Neuron (in vitro differentiated cells): ENCODE results near the gene ENTPD8.
"Not testable (repeated sequence)": the region's sequence is repeated elsewhere in the genome, so short reads cannot be mapped to it uniquely, and the experiment has no call there.

Source experiments
- H2AFZ ChIP-seq: one replicate; pipeline ENCODE4 v1.6.1; 2013; ENCODE audit warnings: low read depth, mild to moderate bottlenecking, inconsistent platforms, low read length, moderate library complexity
- H3K27me3 ChIP-seq: one replicate; pipeline ENCODE4 v1.6.1; 2013; ENCODE audit warnings: low read length; ENCODE audit not compliant: insufficient read depth
- H3K36me3 ChIP-seq: one replicate; pipeline ENCODE4 v1.6.1; 2013; ENCODE audit warnings: low read length; ENCODE audit not compliant: insufficient read depth
- H3K4me1 ChIP-seq: one replicate; pipeline ENCODE4 v1.6.1; 2013; ENCODE audit warnings: low read length; ENCODE audit not compliant: insufficient read depth
- H3K4me3 ChIP-seq: 2 replicates; pipeline ENCODE4 v1.5.1; 2013; ENCODE audit warnings: mild to moderate bottlenecking, low read length, moderate library complexity
- H3K9me3 ChIP-seq: one replicate; pipeline ENCODE4 v1.6.1; 2013; ENCODE audit warnings: low read length

The ENTPD8 gene

DNA sequence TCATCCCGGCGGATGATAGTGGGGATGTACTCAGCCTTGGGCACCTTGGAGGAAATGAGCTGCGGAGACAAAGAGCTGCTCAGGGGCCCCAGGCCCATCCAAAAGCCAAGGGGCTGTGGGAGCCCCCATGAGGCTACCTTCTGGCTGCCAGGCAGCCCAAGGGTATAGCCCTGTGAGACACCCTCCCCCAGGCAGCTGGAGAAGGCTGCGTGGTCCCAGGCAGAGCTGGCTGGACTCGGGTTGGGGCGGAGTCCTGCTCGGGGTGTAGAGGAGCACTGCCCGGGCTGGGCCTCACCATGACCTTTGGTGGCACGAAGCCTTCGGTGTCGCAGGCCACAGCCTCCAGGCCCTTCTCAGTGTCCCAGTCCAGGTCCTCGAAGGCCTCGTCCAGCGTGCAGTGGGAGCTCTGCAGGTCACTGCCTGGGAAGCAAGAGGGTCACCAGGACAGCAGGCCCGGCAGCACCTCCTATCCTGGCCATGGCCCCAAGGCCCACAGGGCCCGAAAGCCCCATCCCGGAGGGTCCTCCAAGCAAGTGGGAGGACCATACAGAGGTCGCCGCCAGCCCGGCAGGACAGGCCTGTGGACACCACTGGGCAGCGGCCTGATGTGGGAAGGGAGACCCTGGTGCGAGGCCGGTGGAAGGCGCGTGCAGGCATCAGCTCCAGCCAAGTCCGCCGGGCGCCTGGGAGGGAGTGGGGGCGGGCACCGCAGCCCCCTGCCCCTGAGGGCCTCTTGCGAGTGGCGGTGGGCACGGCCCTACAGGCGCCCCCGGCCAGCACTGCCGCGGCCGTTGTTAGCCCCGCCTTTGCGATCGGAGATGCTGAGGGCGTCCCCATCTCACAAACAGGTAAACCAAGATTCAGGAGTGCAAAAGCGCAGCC lies 11.8 kb upstream of the ENTPD8 start:
- H3K9me3 ChIP-seq: no peaks in the 10 kb centered on the region
- H3K36me3 ChIP-seq: peaks cover 56% of the 10 kb centered on the region
- peaks cover 4% of the 10 kb centered on the region for H3K4me1 ChIP-seq
- no peaks in the 10 kb centered on the region for H3K27me3 ChIP-seq
- H3K4me3 ChIP-seq: no peak overlapping the region
- no peak overlapping the region for H2AFZ ChIP-seq

GRCh38 chr9:137452006-137452760 lies 11.0 kb upstream of the ENTPD8 start:
- Histone ChIP-seq H3K4me3 (no peak overlapping the region), H3K4me1 (no peaks in the 10 kb centered on the region), H2AFZ (no peak overlapping the region), H3K36me3 (peaks cover 52% of the 10 kb centered on the region), H3K27me3 (no peaks in the 10 kb centered on the region), H3K9me3 (no peaks in the 10 kb centered on the region)

DNA sequence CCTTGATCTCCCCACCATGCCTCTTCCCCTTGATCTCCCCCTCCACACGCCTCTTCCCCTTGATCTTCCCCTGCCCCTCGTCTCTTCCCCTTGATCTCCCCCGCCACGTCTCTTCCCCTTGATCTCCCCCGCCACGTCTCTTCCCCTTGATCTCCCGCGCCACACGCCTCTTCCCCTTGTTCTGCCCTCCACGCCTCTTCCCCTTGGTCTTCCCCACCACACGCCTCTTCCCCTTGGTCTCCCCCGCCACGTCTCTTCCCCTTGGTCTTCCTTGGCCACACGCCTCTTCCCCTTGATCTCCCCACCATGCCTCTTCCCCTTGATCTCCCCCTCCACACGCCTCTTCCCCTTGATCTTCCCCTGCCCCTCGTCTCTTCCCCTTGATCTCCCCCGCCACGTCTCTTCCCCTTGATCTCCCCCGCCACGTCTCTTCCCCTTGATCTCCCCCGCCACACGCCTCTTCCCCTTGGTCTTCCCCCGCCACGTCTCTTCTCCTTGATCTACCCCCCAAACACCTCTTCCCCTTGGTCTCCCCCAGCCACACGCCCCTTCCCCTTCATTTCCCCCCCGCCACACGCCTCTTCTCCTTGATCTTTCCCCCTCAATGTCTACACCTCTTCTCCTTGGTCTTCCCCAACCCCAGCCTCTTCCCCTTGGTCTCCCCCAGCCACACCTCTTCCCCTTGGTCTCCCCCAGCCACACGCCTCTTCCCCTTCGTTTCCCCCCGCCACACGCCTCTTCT lies 10.3 kb upstream of the ENTPD8 start:
- H3K4me1 ChIP-seq, H2AFZ ChIP-seq, H3K27me3 ChIP-seq, H3K4me3 ChIP-seq, H3K9me3 ChIP-seq: not testable (repeated sequence)
- peaks cover 45% of the 10 kb centered on the region for H3K36me3 ChIP-seq

DNA sequence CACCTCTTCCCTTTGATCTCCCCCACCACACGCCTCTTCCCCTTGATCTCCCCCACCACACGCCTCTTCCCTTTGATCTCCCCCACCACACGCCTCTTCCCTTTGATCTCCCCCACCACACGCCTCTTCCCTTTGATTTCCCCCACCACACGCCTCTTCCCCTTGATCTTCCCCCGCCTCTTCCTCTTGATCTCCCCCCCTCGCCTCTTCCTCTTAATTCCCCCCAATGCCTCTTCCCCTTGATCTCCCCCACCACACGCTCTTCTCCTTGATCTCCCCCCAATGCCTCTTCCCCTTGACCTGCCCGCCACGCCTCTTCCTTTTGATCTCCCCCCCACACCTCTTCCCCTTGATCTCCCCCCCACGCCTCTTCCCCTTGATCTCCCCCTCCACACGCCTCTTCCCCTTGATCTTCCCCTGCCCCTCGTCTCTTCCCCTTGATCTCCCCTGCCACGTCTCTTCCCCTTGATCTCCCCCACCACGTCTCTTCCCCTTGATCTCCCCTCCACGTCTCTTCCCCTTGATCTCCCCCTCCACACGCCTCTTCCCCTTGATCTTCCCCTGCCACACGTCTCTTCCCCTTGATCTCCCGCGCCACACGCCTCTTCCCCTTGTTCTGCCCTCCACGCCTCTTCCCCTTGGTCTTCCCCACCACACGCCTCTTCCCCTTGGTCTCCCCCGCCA lies 9.5 kb upstream of the ENTPD8 start:
- not testable (repeated sequence) for H2AFZ ChIP-seq, H3K27me3 ChIP-seq, H3K9me3 ChIP-seq, H3K4me1 ChIP-seq, H3K4me3 ChIP-seq
- H3K36me3 ChIP-seq: peaks cover 38% of the 10 kb centered on the region

DNA sequence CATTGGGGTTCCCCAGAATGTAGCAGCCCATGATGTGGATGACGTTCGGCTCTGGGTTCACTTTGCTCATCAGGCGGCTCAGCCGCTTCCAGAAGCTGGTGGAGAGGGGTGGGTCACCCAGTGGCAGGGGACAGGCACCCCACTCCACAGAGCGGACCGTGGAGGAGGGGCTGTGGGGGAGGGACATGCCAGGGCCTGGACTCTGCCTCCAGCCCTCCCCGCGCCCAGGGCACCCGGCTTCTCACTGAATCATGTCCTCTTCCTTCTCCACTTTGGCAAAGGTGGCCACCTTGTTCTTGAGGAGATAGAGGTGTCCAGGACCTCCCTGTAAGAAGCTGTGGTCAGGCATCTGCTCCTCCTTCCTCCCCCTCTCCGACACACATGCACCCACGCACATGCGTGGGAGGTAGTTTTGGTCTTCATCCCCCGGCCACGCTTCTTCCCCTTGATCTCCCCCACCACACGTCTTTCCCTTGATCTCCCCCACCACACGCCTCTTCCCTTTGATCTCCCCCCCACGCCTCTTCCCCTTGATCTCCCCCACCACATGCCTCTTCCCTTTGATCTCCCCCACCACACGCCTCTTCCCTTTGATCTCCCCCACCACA lies 8.9 kb upstream of the ENTPD8 start:
- Histone ChIP-seq H3K4me3 (no peak overlapping the region), H2AFZ (no peak overlapping the region), H3K27me3 (no peaks in the 10 kb centered on the region), H3K9me3 (no peaks in the 10 kb centered on the region), H3K4me1 (peaks cover 2% of the 10 kb centered on the region), H3K36me3 (peaks cover 32% of the 10 kb centered on the region)

DNA sequence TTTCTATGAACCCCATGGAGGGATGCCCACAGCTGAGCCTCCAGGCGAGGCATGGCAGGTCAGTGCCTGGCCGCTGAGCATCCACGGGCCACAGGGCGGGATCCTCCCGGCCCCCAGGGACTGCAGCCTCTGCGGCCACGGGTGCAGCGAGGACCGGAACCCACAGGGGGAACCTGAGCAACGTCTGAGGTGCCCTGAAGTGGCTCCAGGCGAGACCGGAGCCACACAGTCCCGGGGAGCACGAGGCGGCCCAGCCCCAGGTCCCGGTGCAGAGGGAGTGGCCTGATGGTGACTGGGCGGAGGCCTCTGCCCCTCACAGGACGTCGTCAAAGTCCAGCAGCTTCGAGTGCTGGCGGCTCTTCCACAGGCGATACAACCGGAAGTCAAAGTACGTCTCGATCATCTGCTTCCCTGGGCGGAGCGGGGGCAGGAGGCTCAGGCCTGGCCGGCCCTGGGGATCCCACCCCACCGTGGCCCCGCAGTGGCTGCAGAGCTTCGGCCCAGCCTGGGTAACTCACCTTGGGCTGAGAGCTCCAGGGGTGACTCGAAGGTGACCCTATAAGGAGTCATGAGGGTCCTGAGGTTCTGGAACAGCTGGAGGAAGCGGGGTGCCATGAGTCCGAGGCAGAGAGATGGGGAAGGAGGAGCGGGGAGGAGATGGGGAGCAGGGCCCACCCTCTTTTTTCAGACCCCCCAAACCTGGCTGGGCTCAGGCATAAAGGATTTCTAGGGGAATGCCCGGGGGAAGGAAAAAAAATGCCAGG lies 8.1 kb upstream of the ENTPD8 start:
- Histone ChIP-seq H3K4me1 (peaks cover 2% of the 10 kb centered on the region), H2AFZ (no peak overlapping the region), H3K4me3 (no peak overlapping the region)

DNA sequence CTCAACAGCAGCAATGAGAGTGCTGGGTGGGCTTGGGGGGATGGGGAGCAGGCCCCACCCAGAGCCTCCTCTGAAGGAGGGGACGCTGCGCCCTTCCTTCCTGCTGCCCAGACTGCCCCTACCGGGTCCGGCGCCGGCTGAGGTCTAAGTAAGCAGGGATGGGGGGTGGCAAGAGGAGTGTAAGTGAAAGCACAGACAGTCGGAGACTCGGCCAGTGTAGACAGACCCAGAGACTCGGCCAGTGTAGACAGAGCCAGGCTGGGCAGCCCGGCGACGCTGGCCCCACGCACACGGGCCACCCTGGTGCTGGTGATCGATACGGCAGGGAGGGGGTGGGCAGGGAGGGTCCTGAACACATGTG lies 7.4 kb upstream of the ENTPD8 start:
- no peaks in the 10 kb centered on the region for H3K9me3 ChIP-seq
- peaks cover 25% of the 10 kb centered on the region for H3K36me3 ChIP-seq
- peaks cover 2% of the 10 kb centered on the region for H3K4me1 ChIP-seq
- H3K4me3 ChIP-seq: no peak overlapping the region
- H2AFZ ChIP-seq: no peak overlapping the region
- H3K27me3 ChIP-seq: no peaks in the 10 kb centered on the region

More for the DNA sequence above, 8.1 kb upstream of the ENTPD8 start:
- H3K27me3 ChIP-seq: no peaks in the 10 kb centered on the region
- no peaks in the 10 kb centered on the region for H3K9me3 ChIP-seq
- H3K36me3 ChIP-seq: peaks cover 25% of the 10 kb centered on the region

DNA sequence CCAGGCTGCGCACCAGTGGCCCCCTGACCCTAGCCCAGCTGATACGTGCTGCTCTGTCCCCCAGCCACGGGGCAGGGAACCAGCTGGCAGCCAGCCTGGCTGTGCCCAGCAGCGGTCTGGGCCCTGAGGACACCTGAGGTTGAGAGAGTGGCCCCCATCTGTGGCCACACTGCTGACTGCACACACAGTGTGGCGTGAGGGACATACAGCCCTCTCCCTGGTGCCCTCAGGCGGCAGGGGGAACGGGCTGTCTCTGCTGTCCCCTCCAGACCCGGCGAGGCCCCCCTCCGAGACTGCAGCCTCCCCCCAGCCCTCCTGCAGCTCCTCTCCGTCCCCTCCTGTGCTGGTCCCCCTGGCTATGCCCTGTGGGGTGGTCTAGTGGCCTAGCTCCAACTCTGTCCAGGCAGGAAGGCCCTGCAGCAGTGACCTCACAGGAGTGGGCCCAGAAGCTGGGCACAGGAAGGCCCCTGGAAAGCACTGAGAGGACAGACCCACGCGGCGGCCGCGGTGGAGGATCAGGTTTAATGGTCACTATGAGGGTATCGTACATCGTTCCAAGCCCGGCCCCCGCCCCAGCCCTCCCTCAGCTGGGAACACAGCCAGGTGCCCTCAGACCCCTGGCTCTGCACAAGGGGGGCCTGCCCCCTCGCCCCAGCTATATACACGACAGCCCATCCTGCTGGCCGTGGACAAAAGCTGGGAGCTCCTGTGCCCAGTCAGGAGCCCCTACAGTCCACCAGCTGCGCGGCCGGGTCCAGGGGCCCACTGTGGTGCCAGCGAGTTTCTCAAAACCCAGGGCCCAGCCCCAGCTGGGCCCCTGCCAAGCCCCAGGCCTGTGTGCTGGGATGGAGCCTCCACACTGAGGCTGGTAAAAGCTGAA lies 6.8 kb upstream of the ENTPD8 start:
- Histone ChIP-seq H3K9me3 (no peaks in the 10 kb centered on the region), H2AFZ (no peak overlapping the region), H3K27me3 (no peaks in the 10 kb centered on the region), H3K4me3 (no peak overlapping the region), H3K4me1 (peaks cover 2% of the 10 kb centered on the region), H3K36me3 (peaks cover 20% of the 10 kb centered on the region)

DNA sequence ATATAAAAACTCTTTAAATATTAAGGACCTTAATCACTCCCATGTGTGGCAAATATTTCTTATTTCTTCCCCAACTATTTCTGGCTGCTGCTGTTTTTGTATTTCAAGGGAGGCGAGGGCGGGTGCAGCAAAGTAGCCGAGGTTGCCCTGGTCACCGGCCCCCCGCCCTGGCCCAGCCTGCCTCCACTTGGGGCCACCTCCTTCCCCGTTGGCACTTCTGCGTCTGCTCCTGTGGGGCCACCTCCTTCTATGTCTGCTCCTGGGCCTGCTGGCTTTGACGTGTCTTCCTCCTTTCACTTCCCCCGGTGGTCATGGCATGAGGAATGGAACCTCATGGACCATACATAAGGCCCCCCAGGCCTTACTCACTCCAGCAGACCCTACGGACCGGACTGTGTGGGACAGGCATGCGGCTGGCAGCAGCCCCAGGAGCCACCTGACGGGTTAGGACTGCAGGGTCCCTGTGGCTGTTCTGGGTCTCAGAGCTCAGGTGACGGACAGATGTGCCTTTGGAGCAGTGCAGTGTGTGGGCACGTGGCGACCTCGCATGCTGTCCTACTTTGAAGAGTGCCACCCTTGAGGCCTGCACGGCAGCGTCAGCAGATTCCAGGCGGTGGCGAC lies 5.8 kb upstream of the ENTPD8 start:
- peaks cover 14% of the 10 kb centered on the region for H3K36me3 ChIP-seq
- no peaks in the 10 kb centered on the region for H3K27me3 ChIP-seq
- H2AFZ ChIP-seq: no peak overlapping the region
- H3K4me3 ChIP-seq: no peak overlapping the region
- no peaks in the 10 kb centered on the region for H3K9me3 ChIP-seq
- H3K4me1 ChIP-seq: peaks cover 4% of the 10 kb centered on the region

DNA sequence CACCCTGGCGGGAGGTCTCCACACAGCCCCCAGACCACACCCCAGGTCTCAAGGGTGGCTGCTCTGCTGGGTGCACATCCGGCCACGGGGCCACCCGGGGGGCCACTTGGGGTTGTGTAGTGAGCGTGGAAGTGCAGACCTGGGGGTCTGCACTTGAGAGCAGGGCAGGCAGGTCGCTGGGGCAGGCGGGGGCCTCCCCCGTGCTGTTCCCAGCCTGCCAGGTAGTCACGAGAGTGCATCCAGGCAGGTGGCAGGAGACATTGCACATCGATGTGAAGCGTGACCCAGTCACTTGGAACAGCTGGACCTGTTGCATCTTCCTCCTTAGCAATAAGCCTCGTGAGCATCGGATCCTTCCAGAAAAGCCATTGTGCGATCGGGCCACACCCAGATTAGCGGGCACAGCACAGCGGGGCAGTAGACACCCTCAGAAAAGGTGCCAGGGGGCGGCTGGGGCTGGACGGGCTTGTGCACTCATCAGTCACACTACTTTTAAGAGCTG lies 4.8 kb upstream of the ENTPD8 start:
- no peak overlapping the region for H3K4me3 ChIP-seq

DNA sequence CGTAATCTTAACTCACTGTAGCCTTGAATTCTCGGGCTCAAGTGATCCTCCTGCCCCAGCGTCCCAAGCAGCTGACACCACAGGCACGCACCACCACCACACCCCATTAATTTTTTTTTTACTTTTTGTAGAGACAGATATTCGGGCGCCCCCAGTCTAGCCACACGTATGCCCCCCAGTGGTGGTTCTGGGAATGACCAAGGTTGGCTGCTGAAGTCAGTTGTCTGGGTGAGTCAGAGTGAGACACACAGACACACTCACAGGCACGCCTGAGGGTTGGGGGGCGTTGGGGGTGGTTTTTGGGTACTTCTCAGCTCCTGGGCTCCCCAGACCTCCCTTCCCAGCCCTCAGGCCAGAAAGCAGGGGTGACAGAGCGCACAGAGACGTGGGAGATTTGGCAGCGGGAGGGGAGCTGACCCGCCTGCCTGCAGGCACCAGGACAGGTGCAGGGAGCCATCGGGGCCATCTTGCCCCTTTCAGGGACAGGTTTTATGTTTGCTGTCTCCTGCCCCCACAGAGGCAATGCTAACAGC lies 4.2 kb upstream of the ENTPD8 start:
- Histone ChIP-seq H3K4me1 (peaks cover 5% of the 10 kb centered on the region), H3K27me3 (no peaks in the 10 kb centered on the region), H2AFZ (no peak overlapping the region), H3K9me3 (no peaks in the 10 kb centered on the region), H3K36me3 (peaks cover 14% of the 10 kb centered on the region), H3K4me3 (no peak overlapping the region)

More for the DNA sequence above, 4.8 kb upstream of the ENTPD8 start:
- Histone ChIP-seq H3K4me1 (peaks cover 5% of the 10 kb centered on the region), H3K36me3 (peaks cover 14% of the 10 kb centered on the region), H2AFZ (no peak overlapping the region), H3K27me3 (no peaks in the 10 kb centered on the region), H3K9me3 (no peaks in the 10 kb centered on the region)
